ENCODE measurements around the gene POU2AF1.

Gene POU2AF1

GRCh38 chr11:111406589-111406988 is 27.5 kb upstream of the POU2AF1 start:
- no peak overlapping the region for H3K9ac ChIP-seq (ENCODE audit: low read length)

GRCh38 chr11:111406091-111406490 is 27.0 kb upstream of the POU2AF1 start:
- TF ChIP-seq EZH2 (optimal IDR thresholded peaks at IDR 0.05; ENCODE audit: low read depth, low read length) (no peak), CTCF (IDR thresholded peaks at IDR 0.05; ENCODE audit: low read length) (no peak), EZH2phosphoT487 (IDR thresholded peaks at IDR 0.05; ENCODE audit: low read length) (no peak)
- no peak overlapping the region for H3K9ac ChIP-seq (ENCODE audit: low read length)
- no peaks in the 10 kb centered on the region for H4K20me1 ChIP-seq (ENCODE audit: insufficient read depth, low read length)

More at GRCh38 chr11:111406589-111406988, 27.5 kb upstream of the POU2AF1 start:
- Histone ChIP-seq H4K20me1 (ENCODE audit: insufficient read depth, low read length) (no peaks in the 10 kb centered on the region), H3K4me3 (ENCODE audit: low read length) (no peak overlapping the region), H3K79me2 (ENCODE audit: low read length) (no peaks in the 10 kb centered on the region), H3K36me3 (replicated peaks; ENCODE audit: insufficient read depth, low read length) (no peaks in the 10 kb centered on the region), H3K9me3 (replicated peaks; ENCODE audit: insufficient read depth, low read length) (no peaks in the 10 kb centered on the region), H3K27me3 (replicated peaks; ENCODE audit: insufficient read depth, low read length) (no peaks in the 10 kb centered on the region), H3K9me2 (replicated peaks; ENCODE audit: insufficient read depth, low read length) (no peaks in the 10 kb centered on the region), H3K4me1 (ENCODE audit: low read length) (peaks cover 32% of the 10 kb centered on the region), H3K4me2 (ENCODE audit: low read depth, low read length) (no peak overlapping the region), H2AFZ (ENCODE audit: low read length) (no peak overlapping the region), H3K27ac (ENCODE audit: low read length) (no peak overlapping the region), H3F3A (ENCODE audit: insufficient read depth, low read length) (no peaks in the 10 kb centered on the region)
- DNase-seq, result no peak
- TF ChIP-seq EZH2 (optimal IDR thresholded peaks at IDR 0.05; ENCODE audit: low read depth, low read length) (no peak), CTCF (IDR thresholded peaks at IDR 0.05; ENCODE audit: low read length) (no peak), EZH2phosphoT487 (IDR thresholded peaks at IDR 0.05; ENCODE audit: low read length) (no peak)

GRCh38 chr11:111405551-111405950 is 26.5 kb upstream of the POU2AF1 start:
- H3K9me2 ChIP-seq (replicated peaks; ENCODE audit: insufficient read depth, low read length), result no peaks in the 10 kb centered on the region
- H3K9me3 ChIP-seq (replicated peaks; ENCODE audit: insufficient read depth, low read length), result no peaks in the 10 kb centered on the region
- no peak for DNase-seq

More at GRCh38 chr11:111406091-111406490, 27.0 kb upstream of the POU2AF1 start:
- Histone ChIP-seq H3K4me2 (ENCODE audit: low read depth, low read length) (no peak overlapping the region), H3K4me1 (ENCODE audit: low read length) (peaks cover 27% of the 10 kb centered on the region), H3K9me2 (replicated peaks; ENCODE audit: insufficient read depth, low read length) (no peaks in the 10 kb centered on the region), H3K4me3 (ENCODE audit: low read length) (no peak overlapping the region), H3K27me3 (replicated peaks; ENCODE audit: insufficient read depth, low read length) (no peaks in the 10 kb centered on the region), H3K36me3 (replicated peaks; ENCODE audit: insufficient read depth, low read length) (no peaks in the 10 kb centered on the region), H3K79me2 (ENCODE audit: low read length) (no peaks in the 10 kb centered on the region), H3K9me3 (replicated peaks; ENCODE audit: insufficient read depth, low read length) (no peaks in the 10 kb centered on the region), H2AFZ (ENCODE audit: low read length) (no peak overlapping the region), H3F3A (ENCODE audit: insufficient read depth, low read length) (no peaks in the 10 kb centered on the region), H3K27ac (ENCODE audit: low read length) (no peak overlapping the region)
- DNase-seq, result no peak

More at GRCh38 chr11:111405551-111405950, 26.5 kb upstream of the POU2AF1 start:
- H2AFZ ChIP-seq (ENCODE audit: low read length), result no peak overlapping the region
- H3K4me2 ChIP-seq (ENCODE audit: low read depth, low read length), result no peak overlapping the region
- no peaks in the 10 kb centered on the region for H3K27me3 ChIP-seq (replicated peaks; ENCODE audit: insufficient read depth, low read length)
- no peaks in the 10 kb centered on the region for H3K79me2 ChIP-seq (ENCODE audit: low read length)
- H3K36me3 ChIP-seq (replicated peaks; ENCODE audit: insufficient read depth, low read length), result no peaks in the 10 kb centered on the region
- no peak overlapping the region for H3K9ac ChIP-seq (ENCODE audit: low read length)
- peaks cover 21% of the 10 kb centered on the region for H3K4me1 ChIP-seq (ENCODE audit: low read length)
- no peak overlapping the region for H3K4me3 ChIP-seq (ENCODE audit: low read length)
- no peak overlapping the region for H3K27ac ChIP-seq (ENCODE audit: low read length)
- no peaks in the 10 kb centered on the region for H4K20me1 ChIP-seq (ENCODE audit: insufficient read depth, low read length)
- TF ChIP-seq CTCF (IDR thresholded peaks at IDR 0.05; ENCODE audit: low read length), result no peak
- TF ChIP-seq EZH2 (optimal IDR thresholded peaks at IDR 0.05; ENCODE audit: low read depth, low read length), result no peak
- no peaks in the 10 kb centered on the region for H3F3A ChIP-seq (ENCODE audit: insufficient read depth, low read length)

All from MM.1S (cell line).